Glutamatergic neuron (in vitro differentiated cells): Measurements from ENCODE around the gene WFS1. TPM values are rescaled to one million over a fixed set of nuclear protein-coding genes. Genes with fewer than 3 reads are reported as not detected.
A peak's percentile ranks its signal among the peaks of the same experiment; 100 is the strongest.

Source experiments
- DNase-seq: peaks from one replicate; pipeline ENCODE4 v3.0.0; 2022
- H3K27ac Mint-ChIP-seq: one replicate; pipeline ENCODE4 v1.8.0; 2020; ENCODE audit warnings: mild to moderate bottlenecking, mixed read lengths, inconsistent platforms; ENCODE audit not compliant: unreplicated experiment
- H3K27me3 Mint-ChIP-seq: one replicate; pipeline ENCODE4 v1.8.0; 2020; ENCODE audit warnings: mild to moderate bottlenecking, moderate library complexity, mixed read lengths, inconsistent platforms; ENCODE audit not compliant: unreplicated experiment
- H3K36me3 Mint-ChIP-seq: one replicate; pipeline ENCODE4 v1.8.0; 2020; ENCODE audit warnings: mild to moderate bottlenecking, mixed read lengths, inconsistent platforms; ENCODE audit not compliant: unreplicated experiment
- H3K4me1 Mint-ChIP-seq: one replicate; pipeline ENCODE4 v1.8.0; 2020; ENCODE audit warnings: mild to moderate bottlenecking, low read depth, mixed read lengths, inconsistent platforms; ENCODE audit not compliant: unreplicated experiment
- H3K4me3 Mint-ChIP-seq: one replicate; pipeline ENCODE4 v1.8.0; 2020; ENCODE audit warnings: mild to moderate bottlenecking, mixed read lengths, inconsistent platforms; ENCODE audit not compliant: unreplicated experiment
- H3K9me3 Mint-ChIP-seq: one replicate; pipeline ENCODE4 v1.8.0; 2020; ENCODE audit warnings: mild to moderate bottlenecking, moderate library complexity, mixed read lengths, inconsistent platforms; ENCODE audit not compliant: unreplicated experiment
- CTCF ChIP-seq: fragments of 200-600 bp; sonication (generic); IDR thresholded peaks from one replicate; pipeline ENCODE4 v1.5.0; 2021; ENCODE audit not compliant: partially characterized antibody, unreplicated experiment
- total RNA-seq: library from RNA; stranded (reverse); fragmentation: NEBNext Ultra II Directional; extraction: Animal tissue kit (Norgen Biotek cat#: 25700); gene quantifications from one replicate; pipeline ENCODE4 v1.2.1, GENCODE V29; 2021; ENCODE audit not compliant: unreplicated experiment

Gene WFS1
- total RNA-seq, 1 donor from 2014 or later: 30.4 TPM

DNA sequence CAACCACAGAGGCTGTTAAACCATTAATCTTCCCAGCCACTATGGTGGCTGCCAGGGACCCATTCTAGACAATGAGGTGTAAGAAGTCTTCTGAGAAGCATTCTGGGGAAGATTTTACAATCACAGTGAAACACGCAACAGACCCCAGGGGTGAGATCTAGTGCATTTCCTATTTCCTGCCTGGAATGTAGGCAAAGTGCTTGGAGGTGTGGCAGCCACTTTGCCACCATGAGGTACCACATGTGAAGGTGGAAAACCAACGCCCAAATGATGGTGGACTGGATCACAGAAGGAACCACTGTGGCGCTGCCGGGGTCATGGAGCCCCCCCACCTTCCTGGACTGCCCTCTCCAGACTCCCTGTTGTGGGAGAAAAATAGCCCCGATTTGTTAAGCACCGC lies 61.8 kb downstream of the WFS1 start:
- H3K27me3 Mint-ChIP-seq: peaks cover 8% of the 10 kb centered on the region
- peaks cover under 1% of the 10 kb centered on the region for H3K9me3 Mint-ChIP-seq
- no peak overlapping the region for H3K4me3 Mint-ChIP-seq
- TF ChIP-seq CTCF: no peak
- no peak for DNase-seq
- peaks cover 10% of the 10 kb centered on the region for H3K36me3 Mint-ChIP-seq
- no peaks in the 10 kb centered on the region for H3K4me1 Mint-ChIP-seq
- no peak overlapping the region for H3K27ac Mint-ChIP-seq

DNA sequence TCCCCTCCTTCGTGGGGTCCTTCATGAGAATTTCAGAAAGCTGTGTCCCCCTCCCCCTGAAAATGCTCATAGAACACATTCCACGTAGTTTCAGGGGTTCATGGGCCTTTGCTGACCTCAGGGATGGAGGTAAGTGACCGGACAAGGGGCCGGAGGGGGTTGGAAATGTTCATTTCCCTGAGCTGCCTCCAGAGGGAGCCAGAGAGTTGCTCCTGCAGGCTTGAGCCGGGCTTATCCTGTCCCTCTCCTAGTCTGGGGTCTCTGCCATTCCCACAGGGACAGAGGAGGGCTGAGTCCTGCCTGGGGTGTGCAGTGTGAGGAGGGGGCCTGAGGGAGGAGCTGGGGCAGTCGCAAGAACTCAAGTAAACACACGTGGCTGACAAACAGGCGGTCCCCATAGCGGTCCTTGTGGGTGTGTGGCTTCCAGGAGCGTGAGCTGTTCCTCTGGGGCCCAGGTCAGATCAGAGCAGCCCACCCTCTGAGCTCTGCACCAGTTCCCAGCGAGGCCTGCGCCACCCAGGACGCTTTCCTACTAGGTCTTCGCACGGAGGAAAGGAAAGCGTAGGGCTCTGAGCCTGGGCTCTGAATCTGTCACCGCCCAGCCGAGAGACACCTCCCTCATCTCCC lies 62.5 kb downstream of the WFS1 start:
- Mint-ChIP-seq H3K4me3 (no peak overlapping the region), H3K9me3 (no peaks in the 10 kb centered on the region), H3K27ac (no peak overlapping the region), H3K36me3 (peaks cover 10% of the 10 kb centered on the region), H3K27me3 (peaks cover 10% of the 10 kb centered on the region), H3K4me1 (no peaks in the 10 kb centered on the region)
- DNase-seq: peak; percentile 81
- peak; percentile 91 for TF ChIP-seq CTCF

GRCh38 chr4:6332669-6333050 lies 63.0 kb downstream of the WFS1 start:
- no peaks in the 10 kb centered on the region for H3K4me1 Mint-ChIP-seq
- DNase-seq: no peak
- H3K36me3 Mint-ChIP-seq: peaks cover 10% of the 10 kb centered on the region
- H3K9me3 Mint-ChIP-seq: no peaks in the 10 kb centered on the region
- TF ChIP-seq CTCF: no peak
- peaks cover 10% of the 10 kb centered on the region for H3K27me3 Mint-ChIP-seq
- no peak overlapping the region for H3K4me3 Mint-ChIP-seq
- no peak overlapping the region for H3K27ac Mint-ChIP-seq

GRCh38 chr4:6333301-6334202 lies 63.9 kb downstream of the WFS1 start:
- peaks cover 10% of the 10 kb centered on the region for H3K36me3 Mint-ChIP-seq
- H3K9me3 Mint-ChIP-seq: peaks cover 2% of the 10 kb centered on the region
- no peak overlapping the region for H3K27ac Mint-ChIP-seq
- peak; percentile 29 for DNase-seq
- peak; percentile 84 for TF ChIP-seq CTCF
- peaks cover 10% of the 10 kb centered on the region for H3K27me3 Mint-ChIP-seq
- H3K4me3 Mint-ChIP-seq: no peak overlapping the region
- H3K4me1 Mint-ChIP-seq: no peaks in the 10 kb centered on the region

GRCh38 chr4:6334203-6334887 lies 64.7 kb downstream of the WFS1 start:
- Mint-ChIP-seq H3K27ac (no peak overlapping the region), H3K9me3 (peaks cover 2% of the 10 kb centered on the region), H3K4me3 (no peak overlapping the region), H3K4me1 (no peaks in the 10 kb centered on the region), H3K27me3 (peaks cover 10% of the 10 kb centered on the region), H3K36me3 (peaks cover 10% of the 10 kb centered on the region)
- peak; percentile 46 for TF ChIP-seq CTCF
- DNase-seq: peak; percentile 2
